B cell (primary cell): Measurements from ENCODE around the gene COL4A1.

Experiments used
- CTCF ChIP-seq: fragments of 200-600 bp; IDR thresholded peaks from one replicate; pipeline ENCODE4 v1.8.0; 2022; ENCODE audit warnings: antibody characterized with exemption, mild to moderate bottlenecking
- EZH2 ChIP-seq: IDR thresholded peaks from 2 replicates; pipeline ENCODE4 v1.6.1; 2012; ENCODE audit warnings: borderline replicate concordance, low read depth, mild to moderate bottlenecking, moderate library complexity, low read length; ENCODE audit not compliant: insufficient read depth, poor library complexity, severe bottlenecking

DNA sequence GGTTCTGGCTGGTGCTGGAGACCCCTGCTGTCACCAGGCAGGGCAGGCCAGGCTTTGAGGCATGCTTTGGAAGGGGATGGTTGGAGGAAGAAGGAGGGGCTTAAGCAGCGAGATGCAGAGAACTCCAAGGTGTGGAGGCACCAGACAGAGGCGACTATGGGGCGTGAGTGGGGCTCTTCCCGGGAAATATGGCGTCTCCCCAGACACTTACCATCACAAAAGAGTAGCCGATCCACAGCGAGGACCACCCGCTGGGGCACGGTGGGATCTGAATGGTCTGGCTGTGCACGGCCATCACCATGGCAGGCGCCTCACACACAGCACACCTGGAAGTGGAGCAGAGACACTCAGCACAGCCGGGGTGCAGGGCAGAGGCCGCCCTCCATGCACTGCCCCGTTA lies 151.9 kb downstream of the COL4A1 start:
- TF ChIP-seq CTCF: no peak
- TF ChIP-seq EZH2: no peak
